HG03045 (cell line): ENCODE results near the gene OASL.

Source experiments
- ATAC-seq: cut with Tn5 transposase; IDR thresholded peaks from one replicate; pipeline ENCODE4 v1.9.1; 2021; ENCODE audit warnings: mild to moderate bottlenecking, moderate library complexity; ENCODE audit not compliant: unreplicated experiment

Gene OASL

GRCh38 chr12:121015825-121016766 lies 22.9 kb downstream of the OASL start, which contains the start of gene C12orf43:
TSS of gene C12orf43 (minus strand) at chr12:121016487. CDS start at chr12:121016474, 13 bp downstream.
- ATAC-seq: peak; percentile 91

- no peak for ATAC-seq
Observed at GRCh38 chr12:121013715-121014114, 25.3 kb downstream of the OASL start.

- no peak for ATAC-seq
Observed at GRCh38 chr12:121011820-121012219, 27.2 kb downstream of the OASL start.

GRCh38 chr12:121010860-121011259 lies 28.2 kb downstream of the OASL start:
- no peak for ATAC-seq

GRCh38 chr12:121009741-121010140 lies 29.3 kb downstream of the OASL start:
- ATAC-seq: no peak

GRCh38 chr12:121008347-121009098 lies 30.5 kb downstream of the OASL start:
- ATAC-seq: no peak

GRCh38 chr12:121005346-121005815 lies 33.7 kb downstream of the OASL start:
- ATAC-seq: no peak

- ATAC-seq: no peak
Observed at GRCh38 chr12:121004253-121004815, 34.7 kb downstream of the OASL start.

- no peak for ATAC-seq
Observed at GRCh38 chr12:121003650-121004049, 35.4 kb downstream of the OASL start.

GRCh38 chr12:121001841-121002483 lies 37.1 kb downstream of the OASL start:
- ATAC-seq: no peak

GRCh38 chr12:121001060-121001459 lies 38.0 kb downstream of the OASL start:
- ATAC-seq: no peak

GRCh38 chr12:121000530-121000929 lies 38.5 kb downstream of the OASL start:
- ATAC-seq: no peak

GRCh38 chr12:120999191-121000120 lies 39.6 kb downstream of the OASL start:
- no peak for ATAC-seq

GRCh38 chr12:120998435-120998834 lies 40.6 kb downstream of the OASL start:
- ATAC-seq: no peak

GRCh38 chr12:120997448-120997847 lies 41.6 kb downstream of the OASL start:
- ATAC-seq: no peak

GRCh38 chr12:120996133-120996746 lies 42.8 kb downstream of the OASL start:
- no peak for ATAC-seq

- no peak for ATAC-seq
Observed at GRCh38 chr12:120994589-120995337, 44.3 kb downstream of the OASL start.

GRCh38 chr12:120994059-120994458 lies 45.0 kb downstream of the OASL start:
- no peak for ATAC-seq

GRCh38 chr12:120993496-120993895 lies 45.5 kb downstream of the OASL start:
- ATAC-seq: no peak
